ENCODE data around the gene PBRM1. TPM values are rescaled to one million over a fixed set of nuclear protein-coding genes. Genes with fewer than 3 reads are reported as not detected.

Gene PBRM1
- total RNA-seq, 1 donor = 74.3 TPM

- DNase-seq (ENCODE audit: low read depth) = no peak
- H3K4me3 ChIP-seq (ENCODE audit: low read depth, low read length) = no peak overlapping the region
- TF ChIP-seq, protein P1, sequence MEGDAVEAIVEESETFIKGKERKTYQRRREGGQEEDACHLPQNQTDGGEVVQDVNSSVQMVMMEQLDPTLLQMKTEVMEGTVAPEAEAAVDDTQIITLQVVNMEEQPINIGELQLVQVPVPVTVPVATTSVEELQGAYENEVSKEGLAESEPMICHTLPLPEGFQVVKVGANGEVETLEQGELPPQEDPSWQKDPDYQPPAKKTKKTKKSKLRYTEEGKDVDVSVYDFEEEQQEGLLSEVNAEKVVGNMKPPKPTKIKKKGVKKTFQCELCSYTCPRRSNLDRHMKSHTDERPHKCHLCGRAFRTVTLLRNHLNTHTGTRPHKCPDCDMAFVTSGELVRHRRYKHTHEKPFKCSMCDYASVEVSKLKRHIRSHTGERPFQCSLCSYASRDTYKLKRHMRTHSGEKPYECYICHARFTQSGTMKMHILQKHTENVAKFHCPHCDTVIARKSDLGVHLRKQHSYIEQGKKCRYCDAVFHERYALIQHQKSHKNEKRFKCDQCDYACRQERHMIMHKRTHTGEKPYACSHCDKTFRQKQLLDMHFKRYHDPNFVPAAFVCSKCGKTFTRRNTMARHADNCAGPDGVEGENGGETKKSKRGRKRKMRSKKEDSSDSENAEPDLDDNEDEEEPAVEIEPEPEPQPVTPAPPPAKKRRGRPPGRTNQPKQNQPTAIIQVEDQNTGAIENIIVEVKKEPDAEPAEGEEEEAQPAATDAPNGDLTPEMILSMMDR (IDR thresholded peaks at IDR 0.05; ENCODE audit: insufficient read depth, low read depth, low read length) = no peak
Observed at GRCh38 chr3:52663098-52663497, 22.6 kb downstream of the PBRM1 start.

DNA sequence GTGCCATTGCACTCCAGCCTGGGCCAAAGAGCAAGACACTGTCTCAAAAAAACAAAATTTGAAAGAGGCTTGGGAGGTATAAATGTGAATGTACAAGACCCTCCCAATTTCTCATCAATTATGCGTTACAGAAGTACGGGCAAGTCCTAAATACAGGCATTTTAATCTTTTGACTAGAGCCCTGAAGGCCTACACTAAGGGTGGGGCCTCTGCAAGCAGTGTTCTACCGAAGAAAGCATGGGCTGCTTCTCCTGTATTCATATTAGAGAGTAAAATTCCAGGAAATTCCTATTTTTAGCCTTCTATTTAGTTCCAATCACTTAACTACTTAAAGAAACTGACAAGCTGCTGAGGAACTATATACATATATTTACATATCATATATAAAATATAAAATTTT lies 25.7 kb downstream of the PBRM1 start:
- no peak overlapping the region for H3K4me3 ChIP-seq (ENCODE audit: low read depth, low read length)
- TF ChIP-seq, protein P1 (IDR thresholded peaks at IDR 0.05; ENCODE audit: insufficient read depth, low read depth, low read length) = no peak

GRCh38 chr3:52655895-52656294 lies 29.8 kb downstream of the PBRM1 start:
- TF ChIP-seq, protein P1 (IDR thresholded peaks at IDR 0.05; ENCODE audit: insufficient read depth, low read depth, low read length) = no peak
- DNase-seq (ENCODE audit: low read depth) = no peak
- H3K4me3 ChIP-seq (ENCODE audit: low read depth, low read length) = no peak overlapping the region

More for the DNA sequence above, 25.7 kb downstream of the PBRM1 start:
- no peak for DNase-seq (ENCODE audit: low read depth)

GRCh38 chr3:52651592-52651991 lies 34.1 kb downstream of the PBRM1 start:
- TF ChIP-seq, protein P1 (IDR thresholded peaks at IDR 0.05; ENCODE audit: insufficient read depth, low read depth, low read length) = no peak
- H3K4me3 ChIP-seq (ENCODE audit: low read depth, low read length) = no peak overlapping the region
- no peak for DNase-seq (ENCODE audit: low read depth)

DNA sequence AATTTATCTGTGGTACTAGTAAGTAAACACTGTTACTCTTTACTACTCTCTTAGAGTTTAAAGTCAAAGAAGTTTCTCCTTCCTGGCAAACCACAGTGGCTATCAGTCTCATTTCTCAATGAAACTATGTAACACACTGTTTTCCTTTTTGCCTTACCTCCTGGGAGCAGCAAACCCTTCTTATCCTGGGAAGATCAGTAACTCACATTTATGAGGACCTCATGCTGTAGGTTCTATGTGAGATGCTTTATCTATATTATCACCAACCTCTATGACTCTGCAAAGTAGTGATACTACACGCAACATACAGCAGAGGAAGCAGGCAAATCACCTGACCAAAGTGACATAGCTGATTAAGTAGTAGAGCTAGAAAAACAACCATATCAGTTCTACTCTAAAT lies 35.3 kb downstream of the PBRM1 start:
- DNase-seq (ENCODE audit: low read depth) = peak; percentile 64
- H3K4me3 ChIP-seq (ENCODE audit: low read depth, low read length) = no peak overlapping the region
- TF ChIP-seq, protein P1 (IDR thresholded peaks at IDR 0.05; ENCODE audit: insufficient read depth, low read depth, low read length) = no peak

DNA sequence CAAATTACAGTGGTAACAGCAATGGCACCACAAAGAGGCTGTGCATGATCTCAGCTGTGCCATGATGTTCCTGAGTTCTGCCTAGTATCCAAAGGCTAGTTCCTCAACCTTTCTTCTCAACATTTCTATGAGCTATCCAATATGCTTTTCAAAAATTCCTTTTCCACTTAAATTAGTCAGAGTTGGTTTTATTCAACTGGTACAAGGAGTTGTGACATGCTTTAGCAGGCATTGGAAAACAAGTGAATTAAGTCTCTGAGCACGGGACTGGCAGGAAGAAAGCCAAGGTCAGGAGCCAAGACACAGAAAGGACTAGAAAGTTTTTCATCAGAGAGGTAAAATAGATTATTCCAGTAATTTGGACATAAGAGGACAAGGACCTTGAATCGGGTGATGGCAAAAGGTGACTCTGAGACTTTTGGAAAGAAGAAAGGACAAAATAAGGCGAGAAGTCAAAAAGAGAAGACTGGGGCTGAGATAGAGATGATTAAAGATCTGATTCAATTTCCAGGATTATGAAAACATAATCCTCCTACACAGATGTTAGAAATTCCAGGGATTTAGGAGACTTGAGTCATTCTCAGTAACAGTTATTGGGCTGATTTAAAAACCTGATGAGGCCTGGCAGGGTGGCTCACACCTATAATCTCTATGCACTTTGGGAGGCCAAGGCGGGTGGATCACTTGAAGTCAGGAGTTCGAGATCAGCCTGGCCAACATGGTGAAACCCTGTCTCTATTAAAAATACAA lies 36.1 kb downstream of the PBRM1 start:
- TF ChIP-seq, protein P1 (IDR thresholded peaks at IDR 0.05; ENCODE audit: insufficient read depth, low read depth, low read length) = no peak
- H3K4me3 ChIP-seq (ENCODE audit: low read depth, low read length) = no peak overlapping the region
- DNase-seq (ENCODE audit: low read depth) = peak; percentile 66

DNA sequence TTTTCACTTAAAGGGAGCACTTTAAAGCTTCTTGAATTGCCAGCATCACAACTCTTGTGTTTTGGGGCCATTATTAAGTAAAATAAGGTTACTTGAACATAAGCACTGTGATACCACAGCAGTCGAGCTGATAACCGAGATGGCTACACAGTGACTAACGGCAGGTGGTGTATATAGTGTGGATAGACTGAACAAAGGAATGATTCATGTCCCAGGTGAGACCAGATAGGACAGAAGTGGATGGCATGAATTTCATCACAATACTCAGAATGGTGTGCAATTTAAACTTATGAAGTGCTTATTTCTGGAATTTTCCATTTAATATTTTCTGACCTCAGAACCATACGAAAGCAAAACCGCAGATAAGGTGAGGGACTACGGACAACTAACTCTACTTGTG lies 40.2 kb downstream of the PBRM1 start:
- H3K4me3 ChIP-seq (ENCODE audit: low read depth, low read length) = no peak overlapping the region
- TF ChIP-seq, protein P1 (IDR thresholded peaks at IDR 0.05; ENCODE audit: insufficient read depth, low read depth, low read length) = no peak
- DNase-seq (ENCODE audit: low read depth) = no peak
